ENCODE results near the gene CDC14B. TPM values are rescaled to one million over a fixed set of nuclear protein-coding genes. Genes with fewer than 3 reads are reported as not detected.

CDC14B gene
- total RNA-seq, 1 donor from 2014 or later: 29.2 TPM

- Mint-ChIP-seq H3K9me3 (no peaks in the 10 kb centered on the region), H3K36me3 (ENCODE audit: low read depth) (peaks cover 29% of the 10 kb centered on the region), H3K4me1 (no peaks in the 10 kb centered on the region), H3K4me3 (no peak overlapping the region), H3K27ac (ENCODE audit: unreplicated experiment) (no peak overlapping the region), H3K27me3 (ENCODE audit: low read depth) (no peaks in the 10 kb centered on the region)
- DNase-seq (ENCODE audit: low read depth, low spot score): no peak
- no peak for TF ChIP-seq CTCF (conservative IDR thresholded peaks at IDR 0.05)
Observed at GRCh38 chr9:96487029-96487396, 132.6 kb downstream of the CDC14B start.

- no peak overlapping the region for H3K4me3 Mint-ChIP-seq
- peaks cover 29% of the 10 kb centered on the region for H3K36me3 Mint-ChIP-seq (ENCODE audit: low read depth)
- H3K27me3 Mint-ChIP-seq (ENCODE audit: low read depth): no peaks in the 10 kb centered on the region
- no peaks in the 10 kb centered on the region for H3K9me3 Mint-ChIP-seq
- no peak for TF ChIP-seq CTCF (conservative IDR thresholded peaks at IDR 0.05)
- H3K27ac Mint-ChIP-seq (ENCODE audit: unreplicated experiment): no peak overlapping the region
- no peak for DNase-seq (ENCODE audit: low read depth, low spot score)
- no peaks in the 10 kb centered on the region for H3K4me1 Mint-ChIP-seq
Observed at GRCh38 chr9:96486386-96487028, 133.1 kb downstream of the CDC14B start.

DNA sequence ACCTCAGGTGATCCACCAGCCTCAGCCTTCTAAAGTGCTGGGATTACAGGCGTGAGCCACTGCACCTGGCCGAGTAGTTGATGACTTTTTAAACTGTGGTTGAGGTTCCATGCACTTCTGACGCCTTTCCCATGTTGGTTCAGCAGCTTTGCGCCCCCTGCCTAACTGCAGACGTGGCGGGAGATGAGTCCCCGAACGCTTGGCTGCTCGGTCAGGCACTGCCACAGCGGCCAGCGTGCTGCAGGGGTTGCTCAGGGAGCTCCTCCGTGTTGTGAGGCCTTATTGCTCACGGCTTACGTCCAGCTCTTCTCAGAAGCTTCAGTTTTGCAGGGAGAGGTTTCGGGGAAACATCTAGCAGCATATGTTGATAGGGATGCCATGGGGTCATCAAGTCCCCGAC, 134.4 kb downstream of the CDC14B start:
- Mint-ChIP-seq H3K27ac (ENCODE audit: unreplicated experiment) (no peak overlapping the region), H3K4me3 (no peak overlapping the region), H3K9me3 (no peaks in the 10 kb centered on the region), H3K36me3 (ENCODE audit: low read depth) (peaks cover 26% of the 10 kb centered on the region), H3K27me3 (ENCODE audit: low read depth) (no peaks in the 10 kb centered on the region), H3K4me1 (no peaks in the 10 kb centered on the region)
- no peak for DNase-seq (ENCODE audit: low read depth, low spot score)
- TF ChIP-seq CTCF (conservative IDR thresholded peaks at IDR 0.05): no peak

DNA sequence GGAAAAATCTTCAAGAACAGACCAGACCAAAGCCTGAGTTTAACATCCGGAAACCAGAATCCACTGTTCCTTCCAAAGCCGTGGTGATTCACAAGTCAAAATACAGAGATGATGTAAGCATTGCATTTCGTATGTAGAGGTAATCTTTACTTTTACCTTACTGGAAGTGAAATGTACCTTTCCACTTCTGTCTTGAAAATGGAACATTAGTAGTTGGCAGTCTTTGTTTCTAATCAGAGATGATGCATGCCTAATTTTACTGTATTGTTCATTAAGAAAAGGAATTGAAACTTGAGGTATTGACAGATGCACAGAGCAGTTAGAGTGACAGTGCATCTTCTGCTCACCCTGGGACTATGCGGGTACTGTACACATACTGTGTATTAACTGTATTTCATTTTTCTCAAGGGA, 135.1 kb downstream of the CDC14B start:
- DNase-seq (ENCODE audit: low read depth, low spot score): no peak
- Mint-ChIP-seq H3K36me3 (ENCODE audit: low read depth) (peaks cover 26% of the 10 kb centered on the region), H3K9me3 (no peaks in the 10 kb centered on the region), H3K27me3 (ENCODE audit: low read depth) (no peaks in the 10 kb centered on the region), H3K27ac (ENCODE audit: unreplicated experiment) (no peak overlapping the region), H3K4me1 (no peaks in the 10 kb centered on the region), H3K4me3 (no peak overlapping the region)
- TF ChIP-seq CTCF (conservative IDR thresholded peaks at IDR 0.05): no peak

DNA sequence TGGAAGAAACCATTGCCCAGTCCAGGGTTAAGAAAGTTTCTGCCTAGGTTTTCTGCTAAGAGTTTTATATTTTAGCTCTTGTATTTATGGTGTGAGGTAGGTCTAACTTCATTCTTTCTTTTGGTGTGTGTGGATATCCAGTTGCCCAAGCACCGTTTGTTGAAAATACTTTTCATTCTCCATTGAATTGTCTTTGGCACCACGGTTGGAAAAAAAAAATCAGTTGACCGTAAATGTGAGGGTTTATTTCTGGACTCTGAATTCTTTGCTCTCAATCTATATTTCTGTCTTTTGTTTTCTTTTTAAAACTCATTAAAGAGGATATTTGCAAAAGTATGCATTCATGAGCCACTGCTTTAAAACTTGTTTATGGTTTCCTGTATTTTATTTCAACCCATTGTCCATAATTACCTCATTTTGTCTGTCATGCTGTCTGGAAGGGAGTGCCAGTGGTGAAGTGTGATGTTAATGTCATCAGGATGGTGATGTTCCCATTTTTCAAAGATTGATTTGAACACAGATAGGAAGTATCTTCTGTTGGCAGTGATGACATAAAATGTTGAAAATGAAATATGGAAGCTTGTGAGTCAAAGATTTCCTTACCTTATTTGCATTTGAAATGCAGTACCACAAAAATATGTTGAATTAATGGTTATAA, 135.8 kb downstream of the CDC14B start:
- TF ChIP-seq CTCF (conservative IDR thresholded peaks at IDR 0.05): no peak
- no peak for DNase-seq (ENCODE audit: low read depth, low spot score)
- no peak overlapping the region for H3K27ac Mint-ChIP-seq (ENCODE audit: unreplicated experiment)
- H3K36me3 Mint-ChIP-seq (ENCODE audit: low read depth): peaks cover 23% of the 10 kb centered on the region
- H3K9me3 Mint-ChIP-seq: no peaks in the 10 kb centered on the region
- no peaks in the 10 kb centered on the region for H3K4me1 Mint-ChIP-seq
- no peaks in the 10 kb centered on the region for H3K27me3 Mint-ChIP-seq (ENCODE audit: low read depth)
- no peak overlapping the region for H3K4me3 Mint-ChIP-seq
